Caco-2 (cell line): Measurements from ENCODE around the gene GOLGA7B. TPM values are rescaled to one million over a fixed set of nuclear protein-coding genes. Genes with fewer than 3 reads are reported as not detected.
"Not testable (repeated sequence)": the region's sequence is repeated elsewhere in the genome, so short reads cannot be mapped to it uniquely, and the experiment has no call there.

ENCODE experiments used
- BruUV-seq: library from RNA; stranded (reverse); fragments of 400-500 nt; replicated peaks from 2 replicates; lab custom pipeline; 2021; lab: Mats Ljungman, UMichigan
- CTCF ChIA-PET: fragments of 300-600 bp; sonication (Branson Sonifier 250); formaldehyde crosslinking; loops from one replicate; lab custom pipeline; 2022; ENCODE audit warnings: antibody characterized with exemption; lab: Charles Lee
- POLR2A ChIA-PET: fragments of 300-600 bp; sonication (Branson Sonifier 250); formaldehyde crosslinking; loops from one replicate; lab custom pipeline; 2022; ENCODE audit warnings: antibody characterized with exemption; lab: Charles Lee
- DNase-seq, 2 experiments: peaks; one replicate each; pipeline versions ENCODE4 v3.0.0 to v3.0.0-alpha.2; 2020 to 2022
- H3K27me3 ChIP-seq: replicated peaks from 2 replicates; pipeline ENCODE4 v1.6.0; 2011; ENCODE audit warnings: low read length; ENCODE audit not compliant: control insufficient read depth, insufficient read depth
- H3K36me3 ChIP-seq: 2 replicates; pipeline ENCODE4 v1.5.1; 2011; ENCODE audit warnings: low read length; ENCODE audit not compliant: control insufficient read depth, insufficient read depth
- H3K4me1 ChIP-seq: fragments of 250-450 bp; sonication (Bioruptor Pico); 2 replicates; pipeline ENCODE4 v1.5.1; 2020; ENCODE audit warnings: mild to moderate bottlenecking
- H3K4me3 ChIP-seq: 2 replicates; pipeline ENCODE4 v1.5.1; 2011; ENCODE audit warnings: low read depth, mild to moderate bottlenecking, control low read depth, low read length
- H3K9me3 ChIP-seq: fragments of 250-450 bp; sonication (Bioruptor Pico); 2 replicates; pipeline ENCODE4 v1.5.1; 2020; ENCODE audit warnings: mild to moderate bottlenecking, moderate library complexity
- H3K27ac Mint-ChIP-seq: one replicate; pipeline ENCODE4 v1.8.0; 2022; ENCODE audit warnings: mixed read lengths; ENCODE audit not compliant: unreplicated experiment
- H3K27me3 Mint-ChIP-seq: one replicate; pipeline ENCODE4 v1.8.0; 2022; ENCODE audit warnings: mixed read lengths; ENCODE audit not compliant: insufficient read depth, unreplicated experiment
- H3K36me3 Mint-ChIP-seq: one replicate; pipeline ENCODE4 v1.8.0; 2022; ENCODE audit warnings: mild to moderate bottlenecking, mixed read lengths; ENCODE audit not compliant: insufficient read depth, unreplicated experiment
- H3K4me1 Mint-ChIP-seq: one replicate; pipeline ENCODE4 v1.8.0; 2022; ENCODE audit warnings: low read depth, mixed read lengths; ENCODE audit not compliant: unreplicated experiment
- H3K4me3 Mint-ChIP-seq: one replicate; pipeline ENCODE4 v1.8.0; 2022; ENCODE audit warnings: mild to moderate bottlenecking, moderate library complexity, mixed read lengths; ENCODE audit not compliant: unreplicated experiment
- H3K9me3 Mint-ChIP-seq: one replicate; pipeline ENCODE4 v1.8.0; 2022; ENCODE audit warnings: mixed read lengths; ENCODE audit not compliant: unreplicated experiment
- intact Hi-C: fragments of 100-400 bp; cut with micrococcal nuclease; formaldehyde crosslinking; loops from one replicate; pipeline ENCODE4 v1.10.0; 2022; ENCODE audit not compliant: unreplicated experiment
- total RNA-seq: library from RNA; stranded (reverse); gene quantifications from 2 replicates; pipeline ENCODE4 v1.2.3, GENCODE V29; 2022
- TF ChIP-seq, protein P1 (sequence below), 2 experiments: fragments of 200-600 bp in 1 of 2; IDR thresholded peaks; 1 replicate in 1 of 2; 2 replicates in 1 of 2; pipeline versions ENCODE4 v1.5.1 to v1.8.0; 2011 to 2022; ENCODE audit warnings: antibody characterized with exemption in 1 of 2, control low read depth in 1 of 2, inconsistent platforms in 1 of 2, low read depth in 1 of 2, low read length in 1 of 2, mild to moderate bottlenecking in 1 of 2, moderate library complexity in 1 of 2; ENCODE audit not compliant: insufficient read depth in 1 of 2, severe bottlenecking in 1 of 2, unreplicated experiment in 1 of 2

Gene GOLGA7B
- total RNA-seq, 1 experiment from 2014 or later = 0.36 TPM

DNA sequence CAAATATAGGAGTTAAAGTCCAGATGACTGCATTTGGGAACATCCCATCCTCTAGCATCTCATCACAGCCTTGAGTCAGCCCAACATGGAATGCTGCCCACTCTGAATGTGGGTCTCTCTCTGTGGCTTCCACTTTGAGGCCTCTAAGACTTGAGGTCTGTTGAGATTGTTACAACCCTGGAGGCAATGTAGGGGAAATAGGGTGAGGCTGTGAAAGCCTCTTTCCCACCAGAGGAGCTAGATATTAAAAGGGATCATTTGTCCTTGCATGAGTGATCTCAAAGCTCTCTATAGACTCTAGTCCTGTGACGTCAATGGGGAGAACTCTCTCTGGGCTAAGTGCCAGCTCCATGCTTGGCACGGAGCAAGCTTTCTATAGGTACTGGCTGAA lies 6.4 kb upstream of the GOLGA7B start:
- no peaks in the 10 kb centered on the region for H3K9me3 Mint-ChIP-seq
- no TSS peak for BruUV-seq
- H3K27me3 Mint-ChIP-seq = peaks cover 3% of the 10 kb centered on the region

DNA sequence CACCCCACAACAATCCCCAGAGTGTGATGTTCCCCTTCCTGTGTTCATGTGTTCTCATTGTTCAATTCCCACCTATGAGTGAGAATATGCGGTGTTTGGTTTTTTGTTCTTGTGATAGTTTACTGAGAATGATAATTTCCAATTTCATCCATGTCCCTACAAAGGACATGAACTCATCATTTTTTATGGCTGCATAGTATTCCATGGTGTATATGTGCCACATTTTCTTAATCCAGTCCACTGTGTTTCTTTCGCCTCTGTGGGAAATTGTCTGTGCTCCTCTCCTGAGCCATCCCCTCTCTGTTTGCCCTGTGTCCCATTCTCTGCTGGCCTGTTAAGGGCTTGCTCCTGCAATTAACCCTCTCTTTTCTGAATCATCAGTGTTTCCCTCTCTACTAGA lies 5.7 kb upstream of the GOLGA7B start:
- H3K4me3 Mint-ChIP-seq, H3K36me3 ChIP-seq, CTCF ChIA-PET, H3K9me3 Mint-ChIP-seq, DNase-seq, H3K4me3 ChIP-seq, H3K27me3 ChIP-seq, H3K4me1 Mint-ChIP-seq, intact Hi-C loops, POLR2A ChIA-PET, BruUV-seq, H3K27me3 Mint-ChIP-seq, H3K36me3 Mint-ChIP-seq, H3K27ac Mint-ChIP-seq, H3K9me3 ChIP-seq: not testable (repeated sequence)
- 0 out of 2 replicates have a peak, but pooled peaks cover 14% of the 10 kb centered on the region for H3K4me1 ChIP-seq

More for the DNA sequence above, 6.4 kb upstream of the GOLGA7B start:
- Mint-ChIP-seq H3K4me3 (no peak overlapping the region), H3K27ac (no peak overlapping the region), H3K4me1 (no peaks in the 10 kb centered on the region), H3K36me3 (no peaks in the 10 kb centered on the region)
- no peak for DNase-seq
- 0 out of 2 replicates have a peak, but pooled peaks cover 11% of the 10 kb centered on the region for H3K4me1 ChIP-seq
- ChIA-PET POLR2A (no interaction called here), CTCF (no interaction called here)
- H3K36me3 ChIP-seq = no peaks in the 10 kb centered on the region
- H3K9me3 ChIP-seq = no peaks in the 10 kb centered on the region
- TF ChIP-seq, protein P1, sequence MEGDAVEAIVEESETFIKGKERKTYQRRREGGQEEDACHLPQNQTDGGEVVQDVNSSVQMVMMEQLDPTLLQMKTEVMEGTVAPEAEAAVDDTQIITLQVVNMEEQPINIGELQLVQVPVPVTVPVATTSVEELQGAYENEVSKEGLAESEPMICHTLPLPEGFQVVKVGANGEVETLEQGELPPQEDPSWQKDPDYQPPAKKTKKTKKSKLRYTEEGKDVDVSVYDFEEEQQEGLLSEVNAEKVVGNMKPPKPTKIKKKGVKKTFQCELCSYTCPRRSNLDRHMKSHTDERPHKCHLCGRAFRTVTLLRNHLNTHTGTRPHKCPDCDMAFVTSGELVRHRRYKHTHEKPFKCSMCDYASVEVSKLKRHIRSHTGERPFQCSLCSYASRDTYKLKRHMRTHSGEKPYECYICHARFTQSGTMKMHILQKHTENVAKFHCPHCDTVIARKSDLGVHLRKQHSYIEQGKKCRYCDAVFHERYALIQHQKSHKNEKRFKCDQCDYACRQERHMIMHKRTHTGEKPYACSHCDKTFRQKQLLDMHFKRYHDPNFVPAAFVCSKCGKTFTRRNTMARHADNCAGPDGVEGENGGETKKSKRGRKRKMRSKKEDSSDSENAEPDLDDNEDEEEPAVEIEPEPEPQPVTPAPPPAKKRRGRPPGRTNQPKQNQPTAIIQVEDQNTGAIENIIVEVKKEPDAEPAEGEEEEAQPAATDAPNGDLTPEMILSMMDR (IDR thresholded peaks at IDR 0.05; ENCODE audit: insufficient read depth in 1 of 2, low read depth in 1 of 2, low read length in 1 of 2, severe bottlenecking in 1 of 2, unreplicated experiment in 1 of 2) = no peak
- intact Hi-C loops = no loop called here
- no peaks in the 10 kb centered on the region for H3K27me3 ChIP-seq
- no peak overlapping the region for H3K4me3 ChIP-seq

DNA sequence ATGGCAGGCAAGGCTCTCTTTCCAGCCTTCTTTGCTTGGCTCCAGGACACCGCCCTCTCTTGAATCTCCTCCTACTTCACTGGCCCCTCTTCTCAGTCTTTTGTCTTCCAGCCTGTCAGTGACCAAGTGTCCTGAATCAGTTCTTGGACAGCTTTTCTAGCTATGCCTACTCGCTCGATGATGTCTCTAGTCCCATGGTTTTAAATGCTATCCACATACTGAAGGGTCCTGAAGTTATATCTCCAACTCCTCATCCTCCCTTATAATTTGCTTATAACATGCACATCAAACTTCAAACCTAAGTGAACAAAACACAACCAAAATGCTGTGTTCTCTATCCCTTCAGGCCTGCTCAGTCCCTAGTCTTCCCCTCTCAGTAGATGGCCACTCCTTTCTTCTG lies 5.0 kb upstream of the GOLGA7B start:
- no peak overlapping the region for H3K4me3 Mint-ChIP-seq
- POLR2A ChIA-PET = no interaction called here

More for the DNA sequence above, 5.0 kb upstream of the GOLGA7B start:
- CTCF ChIA-PET = no interaction called here
- intact Hi-C loops = no loop called here
- TF ChIP-seq, protein P1 (IDR thresholded peaks at IDR 0.05; ENCODE audit: insufficient read depth in 1 of 2, low read depth in 1 of 2, low read length in 1 of 2, severe bottlenecking in 1 of 2, unreplicated experiment in 1 of 2) = no peak
- H3K9me3 Mint-ChIP-seq = no peaks in the 10 kb centered on the region
- peaks cover 3% of the 10 kb centered on the region for H3K27me3 Mint-ChIP-seq
- Histone ChIP-seq H3K36me3 (no peaks in the 10 kb centered on the region), H3K4me3 (no peak overlapping the region), H3K4me1 (0 out of 2 replicates have a peak, but pooled peaks cover 16% of the 10 kb centered on the region), H3K27me3 (no peaks in the 10 kb centered on the region), H3K9me3 (no peaks in the 10 kb centered on the region)
- BruUV-seq = no TSS peak
- H3K4me1 Mint-ChIP-seq = peaks cover 7% of the 10 kb centered on the region
- H3K36me3 Mint-ChIP-seq = no peaks in the 10 kb centered on the region
- H3K27ac Mint-ChIP-seq = no peak overlapping the region
- DNase-seq = no peak
